AG04450 (cell line): ENCODE data around the gene GTF2I. TPM values are rescaled to one million over a fixed set of nuclear protein-coding genes. Genes with fewer than 3 reads are reported as not detected.

Experiments used
- CTCF ChIA-PET: fragments of 300-600, 350-600 bp; formaldehyde crosslinking; extraction: SDS; loops from one replicate; lab custom pipeline; 2022; ENCODE audit warnings: antibody characterized with exemption, inconsistent platforms; lab: Charles Lee
- POLR2A ChIA-PET: fragments of 350-600 bp; formaldehyde crosslinking; extraction: SDS; loops from one replicate; lab custom pipeline; 2021; ENCODE audit warnings: antibody characterized with exemption, inconsistent platforms; lab: Yijun Ruan, JAX
- DNase-seq: peaks from one replicate; pipeline ENCODE4 v3.0.0-alpha.2; 2011; ENCODE audit warnings: low read depth, low spot score
- H3K27ac ChIP-seq: one replicate; pipeline ENCODE4 v1.5.1; 2012; ENCODE audit warnings: low read depth, low read length, control low read depth
- H3K27me3 ChIP-seq: one replicate; pipeline ENCODE4 v1.6.0; 2012; ENCODE audit warnings: low read length; ENCODE audit not compliant: control insufficient read depth, insufficient read depth
- H3K4me3 ChIP-seq: 2 replicates; pipeline ENCODE4 v1.5.1; 2011; ENCODE audit warnings: mild to moderate bottlenecking, low read depth, low read length, control low read depth
- H3K9me3 ChIP-seq: 2 replicates; pipeline ENCODE4 v1.5.1; 2012; ENCODE audit warnings: low read length; ENCODE audit not compliant: control insufficient read depth, insufficient read depth
- CTCF ChIP-seq: IDR thresholded peaks from 2 replicates; pipeline ENCODE4 v1.5.1; 2011; ENCODE audit warnings: low read depth, low read length, control low read depth, inconsistent platforms
- polyA plus RNA-seq: library from polyadenylated mRNA; depleted of rRNA; stranded (reverse); fragments of >200 nt; gene quantifications from 2 replicates; pipeline ENCODE4 v1.2.3, GENCODE V29; 2011

Gene GTF2I
- polyA plus RNA-seq, 1 experiment: 115 TPM

- H3K4me3 ChIP-seq: no peak overlapping the region
- TF ChIP-seq CTCF: no peak
- DNase-seq: no peak
- ChIA-PET CTCF (no interaction called here), POLR2A (interaction anchor here (0.6 kb wide), 1 partner anchor 250 kb away, joined by 6 read pairs; no protein-coding TSS in a partner anchor)
- H3K27ac ChIP-seq: no peak overlapping the region
- no peaks in the 10 kb centered on the region for H3K27me3 ChIP-seq
- no peaks in the 10 kb centered on the region for H3K9me3 ChIP-seq
Observed at GRCh38 chr7:74671602-74672001, 14.1 kb downstream of the GTF2I start.

GRCh38 chr7:74672343-74672915 lies 14.9 kb downstream of the GTF2I start:
- Histone ChIP-seq H3K27me3 (no peaks in the 10 kb centered on the region), H3K27ac (no peak overlapping the region), H3K4me3 (no peak overlapping the region), H3K9me3 (no peaks in the 10 kb centered on the region)
- TF ChIP-seq CTCF: no peak
- ChIA-PET CTCF (no interaction called here), POLR2A (interaction anchor here (0.6 kb wide), 1 partner anchor 251 kb away, joined by 6 read pairs; no protein-coding TSS in a partner anchor)
- DNase-seq: no peak

GRCh38 chr7:74674166-74674565 lies 16.6 kb downstream of the GTF2I start:
- ChIA-PET CTCF (no interaction called here), POLR2A (no interaction called here)
- H3K4me3 ChIP-seq: no peak overlapping the region
- no peak overlapping the region for H3K27ac ChIP-seq
- no peak for DNase-seq
- no peaks in the 10 kb centered on the region for H3K27me3 ChIP-seq
- no peaks in the 10 kb centered on the region for H3K9me3 ChIP-seq
- TF ChIP-seq CTCF: no peak

GRCh38 chr7:74682829-74683228 lies 25.3 kb downstream of the GTF2I start:
- no peaks in the 10 kb centered on the region for H3K27me3 ChIP-seq
- no peak overlapping the region for H3K27ac ChIP-seq
- H3K4me3 ChIP-seq: no peak overlapping the region
- TF ChIP-seq CTCF: no peak
- no peaks in the 10 kb centered on the region; the same call in 1 of the 2 replicates for H3K9me3 ChIP-seq
- CTCF ChIA-PET: interaction anchor here (0.6 kb wide), 1 partner anchor 12 kb away, joined by 3 read pairs; no protein-coding TSS in a partner anchor
- POLR2A ChIA-PET: no interaction called here
- no peak for DNase-seq

- CTCF ChIA-PET: interaction anchor here (0.7 kb wide), 1 partner anchor 534 kb away, joined by 4 read pairs; no protein-coding TSS in a partner anchor
- DNase-seq: no peak
- Histone ChIP-seq H3K9me3 (no peaks in the 10 kb centered on the region; the same call in 1 of the 2 replicates), H3K27me3 (no peaks in the 10 kb centered on the region), H3K27ac (no peak overlapping the region), H3K4me3 (no peak overlapping the region)
- TF ChIP-seq CTCF: no peak
- POLR2A ChIA-PET: no interaction called here
Observed at GRCh38 chr7:74683799-74684198, 26.3 kb downstream of the GTF2I start.
